SK-N-MC (cell line): ENCODE measurements around the gene INS.

ENCODE experiments used
- EZH2 ChIP-seq: fragments of 200-600 bp; sonication (generic); IDR thresholded peaks from one replicate; pipeline ENCODE4 v1.6.1; 2017; ENCODE audit warnings: antibody characterized with exemption
- FOXP2 ChIP-seq: optimal IDR thresholded peaks from 2 replicates; pipeline ENCODE3; 2011; ENCODE audit warnings: mild to moderate bottlenecking, moderate library complexity; ENCODE audit not compliant: insufficient read depth; ENCODE audit errors: extremely low read length, control extremely low read depth
- POLR2AphosphoS5 ChIP-seq: IDR thresholded peaks from 2 replicates; pipeline ENCODE4 v1.6.1; 2012; ENCODE audit warnings: mild to moderate bottlenecking, low read depth, low read length, borderline replicate concordance

DNA sequence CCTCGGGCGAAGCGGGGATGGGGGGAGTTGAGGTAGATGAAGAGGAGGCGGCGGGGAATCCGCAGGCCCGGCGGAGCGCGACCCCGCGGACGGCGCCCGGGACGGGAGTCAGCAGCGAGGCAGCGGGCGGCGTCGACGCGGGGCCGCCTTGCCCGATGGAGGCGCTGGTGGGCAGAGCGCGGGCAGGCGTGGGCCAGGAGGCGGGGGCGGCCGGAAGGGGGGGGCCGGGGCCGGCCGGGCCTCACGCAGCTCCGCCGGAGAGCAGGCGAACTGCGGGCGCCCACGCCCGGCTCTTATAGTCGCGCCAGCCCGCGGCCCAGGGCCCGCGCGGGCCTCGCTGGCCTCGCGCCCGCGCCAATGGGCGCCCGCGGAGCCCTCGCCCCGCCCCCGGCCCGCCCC, 21.9 kb downstream of the INS start, which contains the start of gene IGF2:
- no peak for TF ChIP-seq POLR2AphosphoS5
- no peak for TF ChIP-seq EZH2
- TF ChIP-seq FOXP2 = no peak
